PC-3 (cell line): ENCODE results near the gene PLXNA4.

Experiments used
- CTCF ChIP-seq: fragments of 300-600 bp; sonication (generic); conservative IDR thresholded peaks from 2 replicates; pipeline ENCODE4 v1.5.1; 2017; ENCODE audit warnings: antibody characterized with exemption, low read depth, mild to moderate bottlenecking, low read length
- EZH2 ChIP-seq: fragments of 300-600 bp; sonication (generic); IDR thresholded peaks from one replicate; pipeline ENCODE4 v1.6.1; 2017; ENCODE audit warnings: antibody characterized with exemption, mild to moderate bottlenecking, low read length; ENCODE audit not compliant: unreplicated experiment

- TF ChIP-seq EZH2 (no peak), CTCF (no peak)
Measured at GRCh38 chr7:132083126-132083525, 493.1 kb downstream of the PLXNA4 start.
